T-helper 2 cell treated with Interferon-gamma antibody and Interleukin-4, amounts not matched to agents 5 μg/mL and 100 μg/mL, for 36 hours (primary cell): ENCODE data around the gene SLC5A6.

ENCODE experiments used
- DNase-seq: peaks from one replicate; pipeline ENCODE4 v3.0.0; 2021; ENCODE audit warnings: low spot score
- H3K27ac Mint-ChIP-seq: one replicate; pipeline ENCODE4 v1.8.0; 2021; ENCODE audit warnings: mild to moderate bottlenecking, mixed read lengths
- H3K27me3 Mint-ChIP-seq: one replicate; pipeline ENCODE4 v1.8.0; 2021; ENCODE audit warnings: low read depth, mixed read lengths
- H3K36me3 Mint-ChIP-seq: one replicate; pipeline ENCODE4 v1.8.0; 2021; ENCODE audit warnings: low read depth, mixed read lengths
- H3K4me1 Mint-ChIP-seq: one replicate; pipeline ENCODE4 v1.8.0; 2021; ENCODE audit warnings: low read depth, mixed read lengths
- H3K4me3 Mint-ChIP-seq: one replicate; pipeline ENCODE4 v1.8.0; 2022; ENCODE audit warnings: mild to moderate bottlenecking, moderate library complexity, mixed read lengths
- H3K9me3 Mint-ChIP-seq: one replicate; pipeline ENCODE4 v1.8.0; 2021; ENCODE audit warnings: mixed read lengths

SLC5A6 gene

GRCh38 chr2:27211943-27212625 lies at the start of gene SLC5A6, which contains the start of gene ATRAID:
SLC5A6 (minus strand) TSS chr2:27212268; CDS start chr2:27207650, 4,618 bp downstream.
ATRAID (plus strand) TSS chr2:27212041; CDS start chr2:27212369, 328 bp downstream.
- no peaks in the 10 kb centered on the region for H3K27me3 Mint-ChIP-seq
- H3K36me3 Mint-ChIP-seq, result peaks cover 19% of the 10 kb centered on the region
- H3K27ac Mint-ChIP-seq, result peak within 1 kb of the TSS; percentile 100
- H3K9me3 Mint-ChIP-seq, result no peaks in the 10 kb centered on the region
- DNase-seq, result peak; percentile 91
- H3K4me3 Mint-ChIP-seq, result peak within 1 kb of the TSS; percentile 98
- H3K4me1 Mint-ChIP-seq, result peaks cover 31% of the 10 kb centered on the region

DNA sequence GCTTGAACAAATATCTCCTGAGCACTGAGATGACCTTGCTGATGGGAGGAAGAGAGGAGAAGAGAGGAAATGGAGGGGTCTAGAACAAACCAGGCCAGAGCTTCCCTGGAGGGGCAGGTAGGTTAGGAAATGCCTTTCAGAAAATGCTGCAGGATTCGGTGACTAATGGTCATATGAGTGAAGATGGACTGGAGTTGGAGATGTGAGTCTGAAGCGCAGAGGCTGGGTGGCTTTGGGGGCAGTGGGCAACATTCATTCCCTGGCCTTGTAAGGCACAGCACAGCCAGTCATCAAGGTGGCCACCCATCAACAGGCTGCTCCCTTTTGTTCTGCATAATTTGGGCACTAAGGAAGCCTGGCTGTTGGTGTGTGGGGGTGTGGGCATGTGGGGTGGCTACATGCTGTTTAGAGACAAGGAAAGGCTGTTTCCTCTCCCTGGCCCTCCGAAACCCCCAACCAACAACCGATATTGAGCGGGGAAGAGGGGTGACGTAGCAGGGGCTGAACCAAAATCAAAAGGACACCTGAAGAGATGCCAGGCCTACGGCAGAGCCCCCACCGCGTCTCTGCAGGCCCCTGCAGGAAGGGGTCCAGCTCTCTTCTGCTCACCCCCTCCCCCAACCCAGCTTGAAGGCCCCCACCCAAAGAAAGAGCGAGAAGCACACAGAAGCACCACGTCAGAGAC lies 49.3 kb upstream of the SLC5A6 start:
- no peak for DNase-seq
- H3K27me3 Mint-ChIP-seq, result peaks cover 45% of the 10 kb centered on the region
- H3K4me1 Mint-ChIP-seq, result peaks cover 17% of the 10 kb centered on the region
- H3K9me3 Mint-ChIP-seq, result no peaks in the 10 kb centered on the region
- peaks cover 2% of the 10 kb centered on the region for H3K36me3 Mint-ChIP-seq
- H3K4me3 Mint-ChIP-seq, result peak overlapping the region; percentile 58
- H3K27ac Mint-ChIP-seq, result no peak overlapping the region

DNA sequence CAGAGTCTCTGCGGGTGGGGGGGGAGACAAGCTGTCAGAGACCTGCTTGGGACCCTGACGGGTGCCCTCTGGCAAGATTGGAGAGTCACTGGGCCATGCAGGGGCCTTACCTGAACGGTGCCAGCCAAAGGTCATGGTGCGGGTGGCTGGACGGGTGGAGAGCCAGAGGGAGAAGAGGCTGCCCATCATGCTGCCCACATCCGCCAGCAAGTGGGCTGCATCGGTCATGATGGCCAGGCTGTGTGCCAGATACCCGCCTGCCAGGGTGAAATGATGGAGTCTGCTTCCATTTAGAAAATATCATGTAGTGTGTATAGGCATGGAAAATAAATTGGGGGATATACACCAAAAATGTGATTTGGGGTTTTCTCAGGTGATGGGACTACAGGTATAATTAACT lies 46.0 kb upstream of the SLC5A6 start:
- H3K36me3 Mint-ChIP-seq, result no peaks in the 10 kb centered on the region
- no peak overlapping the region for H3K27ac Mint-ChIP-seq
- no peak for DNase-seq
- no peaks in the 10 kb centered on the region for H3K9me3 Mint-ChIP-seq
- H3K4me3 Mint-ChIP-seq, result no peak overlapping the region
- H3K4me1 Mint-ChIP-seq, result peaks cover under 1% of the 10 kb centered on the region
- H3K27me3 Mint-ChIP-seq, result peaks cover 30% of the 10 kb centered on the region

- DNase-seq, result no peak
- Mint-ChIP-seq H3K27me3 (peaks cover 28% of the 10 kb centered on the region), H3K4me3 (no peak overlapping the region), H3K36me3 (no peaks in the 10 kb centered on the region), H3K4me1 (no peaks in the 10 kb centered on the region), H3K27ac (no peak overlapping the region), H3K9me3 (no peaks in the 10 kb centered on the region)
Observed at GRCh38 chr2:27256855-27257454, 44.9 kb upstream of the SLC5A6 start.

GRCh38 chr2:27255660-27256059 lies 43.6 kb upstream of the SLC5A6 start:
- Mint-ChIP-seq H3K27ac (no peak overlapping the region), H3K36me3 (no peaks in the 10 kb centered on the region)

DNA sequence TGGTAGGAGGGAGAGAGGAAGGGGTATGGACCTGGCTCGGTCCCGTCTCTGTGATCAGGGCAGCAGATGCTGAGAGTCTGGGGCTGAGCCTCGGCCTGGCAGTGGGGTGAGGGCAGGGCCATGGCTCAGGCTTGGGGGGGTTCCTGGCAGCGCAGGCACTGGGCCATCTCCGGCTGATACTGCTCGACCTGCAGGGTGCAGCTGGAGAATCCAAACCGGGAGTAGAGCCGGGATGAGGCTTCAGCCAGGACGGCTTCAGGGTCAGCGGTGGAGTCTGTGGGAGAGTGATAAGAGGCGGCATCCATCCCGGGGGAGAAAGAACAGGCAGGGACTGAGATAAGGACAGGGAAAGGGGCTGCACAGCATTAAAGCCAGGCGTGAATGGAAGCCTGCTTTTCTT lies 43.1 kb upstream of the SLC5A6 start:
- H3K27ac Mint-ChIP-seq, result no peak overlapping the region
- no peak for DNase-seq
- no peaks in the 10 kb centered on the region for H3K9me3 Mint-ChIP-seq
- H3K4me3 Mint-ChIP-seq, result no peak overlapping the region
- peaks cover 15% of the 10 kb centered on the region for H3K27me3 Mint-ChIP-seq
- no peaks in the 10 kb centered on the region for H3K36me3 Mint-ChIP-seq
- no peaks in the 10 kb centered on the region for H3K4me1 Mint-ChIP-seq

More at GRCh38 chr2:27255660-27256059, 43.6 kb upstream of the SLC5A6 start:
- H3K4me3 Mint-ChIP-seq, result no peak overlapping the region
- no peaks in the 10 kb centered on the region for H3K9me3 Mint-ChIP-seq
- H3K4me1 Mint-ChIP-seq, result no peaks in the 10 kb centered on the region
- DNase-seq, result no peak
- H3K27me3 Mint-ChIP-seq, result peaks cover 19% of the 10 kb centered on the region

DNA sequence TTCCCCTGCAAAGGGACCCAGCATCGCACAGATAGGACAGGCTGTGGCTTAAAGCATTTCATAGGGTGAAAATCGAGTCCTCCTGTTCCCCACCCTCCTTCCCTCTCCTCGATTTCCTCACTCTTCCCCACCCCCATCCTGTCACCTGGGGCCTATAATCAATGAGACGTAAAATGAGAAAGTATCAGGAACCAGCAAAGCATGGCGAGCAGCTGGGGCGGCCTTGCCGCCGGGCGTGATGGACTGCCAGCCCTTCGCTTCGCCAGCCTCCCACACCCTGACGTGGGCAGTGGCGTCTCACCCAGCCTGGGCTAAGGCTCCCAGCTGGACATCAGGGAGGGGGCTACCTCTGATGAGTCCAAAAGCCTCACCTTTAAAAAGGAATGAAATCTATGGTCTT lies 39.7 kb upstream of the SLC5A6 start:
- DNase-seq, result no peak
- Mint-ChIP-seq H3K36me3 (no peaks in the 10 kb centered on the region), H3K27me3 (peaks cover 6% of the 10 kb centered on the region), H3K4me1 (no peaks in the 10 kb centered on the region), H3K4me3 (no peak overlapping the region), H3K9me3 (no peaks in the 10 kb centered on the region), H3K27ac (no peak overlapping the region)

DNA sequence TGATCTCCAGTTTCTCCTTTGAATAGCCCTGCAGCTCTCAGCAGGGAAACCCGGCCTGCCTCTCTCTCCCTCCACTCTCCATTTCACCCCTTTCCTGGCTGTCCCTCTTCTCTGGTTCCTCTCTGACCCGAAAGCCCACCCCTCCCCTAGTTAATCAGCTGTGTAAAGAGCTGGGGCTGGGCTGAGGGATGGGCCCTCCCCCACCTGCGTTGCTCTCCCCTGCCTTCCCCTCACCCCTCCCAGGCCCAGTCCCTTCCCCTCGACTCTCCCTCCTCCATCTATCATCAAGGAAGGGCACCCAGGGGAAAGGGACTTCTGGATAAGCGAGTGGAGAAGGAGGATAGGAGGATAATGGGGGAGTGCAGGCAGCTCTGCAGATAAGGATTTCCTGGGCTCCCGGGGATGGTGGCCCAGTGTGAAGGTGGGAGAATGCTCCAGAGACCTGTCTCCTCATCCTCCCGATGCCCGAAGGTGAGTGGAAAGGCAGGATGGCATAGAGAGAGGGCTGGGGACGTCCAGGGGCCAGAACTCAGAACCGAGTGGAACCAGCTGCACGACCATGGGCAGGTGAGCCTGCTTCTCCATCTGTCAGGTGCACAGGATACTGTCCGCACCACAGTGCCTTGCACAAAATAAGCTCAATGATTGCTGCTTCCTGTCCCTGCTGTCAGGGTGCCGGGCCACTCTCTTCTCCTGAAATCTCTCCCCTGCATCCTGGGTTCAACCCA lies 38.7 kb upstream of the SLC5A6 start:
- H3K27me3 Mint-ChIP-seq, result peaks cover 6% of the 10 kb centered on the region
- no peak for DNase-seq
- no peaks in the 10 kb centered on the region for H3K9me3 Mint-ChIP-seq
- no peaks in the 10 kb centered on the region for H3K36me3 Mint-ChIP-seq
- no peak overlapping the region for H3K27ac Mint-ChIP-seq
- H3K4me3 Mint-ChIP-seq, result no peak overlapping the region
- H3K4me1 Mint-ChIP-seq, result no peaks in the 10 kb centered on the region

- no peaks in the 10 kb centered on the region for H3K9me3 Mint-ChIP-seq
- peak; percentile 67 for DNase-seq
- no peaks in the 10 kb centered on the region for H3K4me1 Mint-ChIP-seq
- no peaks in the 10 kb centered on the region for H3K36me3 Mint-ChIP-seq
- H3K27me3 Mint-ChIP-seq, result peaks cover 6% of the 10 kb centered on the region
- no peak overlapping the region for H3K4me3 Mint-ChIP-seq
- no peak overlapping the region for H3K27ac Mint-ChIP-seq
Observed at GRCh38 chr2:27249891-27250651, 38.0 kb upstream of the SLC5A6 start.

DNA sequence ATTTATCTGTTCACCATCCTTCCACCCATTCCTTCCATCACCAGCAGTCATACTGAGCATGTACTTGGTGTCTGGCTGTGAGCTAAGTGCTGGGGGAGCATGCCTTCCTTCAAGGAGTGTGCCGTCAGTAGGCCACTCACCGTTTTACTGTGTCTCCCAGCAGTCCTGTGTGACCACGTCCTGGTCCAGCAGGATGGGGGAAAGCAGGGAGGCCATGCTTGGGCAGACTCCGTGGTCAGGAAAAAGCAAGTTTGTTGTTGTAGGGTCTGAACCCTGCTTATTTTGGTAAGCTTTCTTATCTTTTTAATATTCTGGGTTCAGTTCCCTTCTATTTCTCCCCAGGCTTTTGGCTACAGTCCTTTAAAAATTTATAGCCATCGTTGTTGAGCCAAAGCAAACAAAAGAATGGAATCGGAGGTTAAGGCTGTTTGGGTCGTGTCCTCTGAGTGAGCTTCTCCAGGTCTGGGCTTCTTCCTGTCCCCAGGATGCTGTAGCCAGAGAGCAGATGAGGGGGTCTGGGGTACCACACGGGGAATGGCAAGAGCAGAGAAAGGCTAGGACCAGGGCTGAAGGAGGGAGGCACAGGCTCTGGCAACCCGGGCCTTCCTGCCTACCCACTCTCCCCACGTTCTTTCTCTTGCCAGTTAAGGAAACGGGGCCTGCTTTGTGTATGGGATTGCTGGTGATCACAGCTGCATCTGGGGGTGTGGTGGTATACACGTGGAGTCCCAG lies 37.3 kb upstream of the SLC5A6 start:
- no peaks in the 10 kb centered on the region for H3K4me1 Mint-ChIP-seq
- peaks cover 4% of the 10 kb centered on the region for H3K27me3 Mint-ChIP-seq
- no peaks in the 10 kb centered on the region for H3K36me3 Mint-ChIP-seq
- H3K27ac Mint-ChIP-seq, result no peak overlapping the region
- no peak for DNase-seq
- H3K4me3 Mint-ChIP-seq, result no peak overlapping the region
- H3K9me3 Mint-ChIP-seq, result no peaks in the 10 kb centered on the region

- no peak overlapping the region for H3K4me3 Mint-ChIP-seq
- no peaks in the 10 kb centered on the region for H3K9me3 Mint-ChIP-seq
- no peak overlapping the region for H3K27ac Mint-ChIP-seq
- no peak for DNase-seq
- no peaks in the 10 kb centered on the region for H3K36me3 Mint-ChIP-seq
- peaks cover 4% of the 10 kb centered on the region for H3K27me3 Mint-ChIP-seq
- H3K4me1 Mint-ChIP-seq, result no peaks in the 10 kb centered on the region
Observed at GRCh38 chr2:27247893-27248292, 35.8 kb upstream of the SLC5A6 start.

- no peak for DNase-seq
- no peaks in the 10 kb centered on the region for H3K9me3 Mint-ChIP-seq
- no peaks in the 10 kb centered on the region for H3K27me3 Mint-ChIP-seq
- no peak overlapping the region for H3K4me3 Mint-ChIP-seq
- peaks cover 14% of the 10 kb centered on the region for H3K36me3 Mint-ChIP-seq
- H3K4me1 Mint-ChIP-seq, result no peaks in the 10 kb centered on the region
- H3K27ac Mint-ChIP-seq, result no peak overlapping the region
Observed at GRCh38 chr2:27245626-27246025, 33.6 kb upstream of the SLC5A6 start.

DNA sequence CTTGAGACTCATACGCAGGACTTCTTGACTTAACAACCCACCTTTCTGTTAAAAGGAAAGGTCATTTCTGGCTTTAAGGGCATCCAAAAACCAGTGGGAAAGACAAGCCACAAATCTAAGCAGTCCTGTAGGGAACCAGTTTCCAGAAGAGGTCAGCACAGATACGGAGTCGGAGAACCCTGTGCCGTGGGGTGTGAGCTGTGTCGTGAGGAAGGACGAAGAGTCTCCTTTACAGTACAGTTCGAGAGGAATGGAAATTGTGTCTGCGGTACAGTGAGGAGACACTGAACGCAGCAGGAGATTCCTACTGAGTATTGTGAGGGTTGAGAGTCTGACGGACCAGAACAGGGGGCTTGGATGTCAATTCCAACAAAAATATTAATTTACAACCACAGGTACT lies 33.0 kb upstream of the SLC5A6 start:
- no peaks in the 10 kb centered on the region for H3K4me1 Mint-ChIP-seq
- H3K27me3 Mint-ChIP-seq, result no peaks in the 10 kb centered on the region
- no peak overlapping the region for H3K4me3 Mint-ChIP-seq
- no peak for DNase-seq
- H3K9me3 Mint-ChIP-seq, result no peaks in the 10 kb centered on the region
- H3K36me3 Mint-ChIP-seq, result peaks cover 19% of the 10 kb centered on the region
- H3K27ac Mint-ChIP-seq, result no peak overlapping the region
